H54 (cell line): ENCODE results near the gene EPS15.

Experiments used
- DNase-seq: peaks from one replicate; pipeline ENCODE4 v3.0.0; 2011; ENCODE audit warnings: low spot score, mixed read lengths; ENCODE audit not compliant: insufficient read length
- FAIRE-seq: peaks from 3 replicates; lab custom pipeline; 2011; peaks lifted over from hg19 to GRCh38; lab: Jason Lieb, UNC
- POLR2A ChIP-seq: IDR thresholded peaks from 2 replicates; pipeline ENCODE4 v1.6.1; 2011; ENCODE audit warnings: low read depth, mild to moderate bottlenecking, low read length

EPS15 gene

DNA sequence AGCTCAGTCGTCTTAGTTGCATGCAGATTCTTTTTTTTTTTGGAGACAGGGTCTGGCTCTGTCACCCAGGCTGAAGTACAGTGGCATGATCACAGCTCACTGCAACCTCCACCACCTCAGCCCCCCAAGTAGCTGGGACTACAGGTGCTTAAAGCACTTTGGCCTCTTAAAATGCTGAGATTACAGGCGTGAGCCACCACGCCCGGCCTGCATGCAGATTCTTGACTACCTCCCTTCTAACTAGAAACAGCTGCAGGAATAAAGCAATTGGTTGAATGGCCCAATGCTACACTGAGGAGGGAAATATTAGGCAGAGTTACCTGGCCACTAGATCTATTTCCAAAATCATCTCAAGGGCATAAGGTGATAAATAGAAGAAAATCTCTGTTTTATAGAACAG, 159.2 kb downstream of the EPS15 start:
- DNase-seq = no peak
- TF ChIP-seq POLR2A = no peak
- no peak for FAIRE-seq

DNA sequence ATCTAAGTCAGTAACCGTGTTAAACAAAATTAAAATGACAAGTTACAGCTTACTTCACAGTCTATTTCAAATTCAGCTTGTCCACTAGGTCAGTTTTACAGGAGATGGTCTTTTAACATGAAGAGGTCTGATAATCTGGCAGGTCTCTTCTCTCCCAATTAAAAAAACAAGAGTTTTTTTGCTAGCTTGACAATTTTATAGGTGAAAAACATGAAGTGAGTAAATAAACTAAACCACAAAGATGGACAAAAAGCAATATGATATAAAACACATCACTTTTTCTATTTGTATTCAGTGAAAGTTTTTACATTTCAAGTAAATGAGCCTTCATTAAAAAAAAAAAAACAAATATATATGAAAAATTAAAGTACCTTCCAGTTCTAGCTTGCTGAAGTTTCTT, 163.7 kb downstream of the EPS15 start:
- no peak for FAIRE-seq
- TF ChIP-seq POLR2A = no peak
- no peak for DNase-seq

DNA sequence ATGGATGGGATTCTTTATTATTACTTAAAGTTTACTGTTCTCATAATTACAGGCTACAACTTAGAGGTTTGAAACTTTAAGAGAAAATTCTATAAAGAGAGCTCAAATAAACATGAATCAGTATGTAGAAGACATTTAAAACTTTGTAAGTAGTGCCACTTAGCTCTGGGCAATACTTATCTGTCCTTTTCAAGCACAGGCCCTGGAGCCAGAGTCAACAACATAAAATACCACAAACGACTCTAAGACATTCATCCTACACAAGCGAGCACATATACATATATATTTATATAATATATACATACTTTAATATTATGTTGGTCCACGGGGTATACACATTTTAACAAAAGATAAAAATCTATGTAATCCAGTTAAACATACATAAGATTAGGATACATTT, 164.7 kb downstream of the EPS15 start:
- DNase-seq (no peak), FAIRE-seq (no peak)
- no peak for TF ChIP-seq POLR2A

GRCh38 chr1:51351907-51352306, 167.2 kb downstream of the EPS15 start:
- DNase-seq (no peak), FAIRE-seq (no peak)
- no peak for TF ChIP-seq POLR2A

GRCh38 chr1:51349862-51350261, 169.2 kb downstream of the EPS15 start:
- FAIRE-seq (no peak), DNase-seq (no peak)
- no peak for TF ChIP-seq POLR2A

DNA sequence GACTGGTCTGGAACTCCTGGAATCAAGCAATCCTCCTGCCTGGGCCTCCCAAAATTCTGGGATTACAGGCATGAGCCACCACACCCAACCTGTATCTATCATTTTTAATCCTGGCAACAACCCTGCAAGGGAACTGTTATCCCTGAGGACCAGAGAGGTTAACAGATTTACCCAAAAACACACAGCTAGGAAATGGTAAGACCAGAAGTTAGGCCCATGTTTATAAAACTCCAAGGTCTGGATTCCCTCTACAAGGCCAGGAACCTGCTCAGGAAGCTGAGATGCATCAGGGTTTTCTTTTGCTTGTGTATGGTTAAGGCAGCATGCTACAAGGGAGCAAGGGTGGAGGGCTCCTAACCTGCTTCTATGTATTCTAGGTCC, 170.9 kb downstream of the EPS15 start:
- DNase-seq (no peak), FAIRE-seq (no peak)
- no peak for TF ChIP-seq POLR2A

- FAIRE-seq = no peak
- no peak for TF ChIP-seq POLR2A
- DNase-seq = no peak
Measured at GRCh38 chr1:51347398-51348146, 171.5 kb downstream of the EPS15 start.

- no peak for TF ChIP-seq POLR2A
- no peak for FAIRE-seq
- no peak for DNase-seq
Measured at GRCh38 chr1:51346086-51346942, 172.8 kb downstream of the EPS15 start.

- DNase-seq (no peak), FAIRE-seq (no peak)
- TF ChIP-seq POLR2A = no peak
Measured at GRCh38 chr1:51345300-51345687, 173.8 kb downstream of the EPS15 start.

GRCh38 chr1:51344602-51345299, 174.3 kb downstream of the EPS15 start:
- no peak for DNase-seq
- no peak for FAIRE-seq
- TF ChIP-seq POLR2A = no peak

GRCh38 chr1:51344276-51344601, 174.8 kb downstream of the EPS15 start:
- no peak for DNase-seq
- no peak for TF ChIP-seq POLR2A
- no peak for FAIRE-seq

DNA sequence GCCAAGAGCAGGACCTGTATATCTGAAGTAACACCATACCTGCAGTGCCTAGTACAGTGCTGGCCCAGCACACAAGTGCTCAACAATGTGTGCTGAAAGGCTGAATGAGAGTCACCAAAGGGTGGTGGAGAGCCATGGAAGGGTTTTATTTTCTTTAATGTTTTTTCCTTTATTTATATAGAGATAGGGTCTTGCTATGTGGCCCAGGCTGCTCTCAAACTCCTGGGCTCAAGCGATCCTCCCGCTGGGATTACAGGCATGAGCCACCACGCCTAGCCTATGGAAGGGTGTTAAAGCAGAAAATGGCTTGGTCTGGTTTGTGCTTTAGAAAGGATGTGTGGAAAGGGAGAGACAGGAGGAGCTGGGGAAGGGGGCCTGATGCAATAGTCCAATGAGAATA, 175.4 kb downstream of the EPS15 start:
- no peak for TF ChIP-seq POLR2A
- DNase-seq (no peak), FAIRE-seq (no peak)

DNA sequence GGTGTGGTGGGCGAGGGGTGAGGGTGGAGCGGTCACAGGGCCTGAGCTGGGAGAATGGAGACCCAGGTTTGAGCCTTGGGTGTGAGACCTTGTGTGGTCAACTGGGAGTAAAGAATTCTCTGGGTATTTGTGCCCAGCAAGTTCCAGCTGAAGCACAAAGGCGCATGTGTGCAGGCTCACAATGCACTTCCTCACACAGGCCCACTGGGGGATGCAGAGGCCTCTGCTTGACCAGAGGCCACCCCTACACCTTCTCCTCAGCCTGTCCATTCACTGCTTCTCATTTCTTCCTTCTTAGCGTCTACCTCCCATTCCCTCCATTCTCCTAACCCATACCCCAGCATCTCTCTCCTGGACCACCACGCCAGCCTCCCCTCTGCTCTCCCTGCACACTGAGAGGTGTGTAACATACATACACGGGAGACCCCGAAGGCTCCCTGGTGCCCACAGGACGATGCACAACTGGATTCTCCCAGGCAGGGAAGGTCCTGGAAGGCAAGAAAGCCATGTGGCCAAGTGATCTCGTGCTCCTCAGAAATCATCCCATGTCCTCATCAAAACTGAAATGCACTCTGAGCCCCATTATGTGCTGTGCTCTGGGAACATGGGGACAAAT, 176.4 kb downstream of the EPS15 start:
- no peak for TF ChIP-seq POLR2A
- FAIRE-seq (no peak), DNase-seq (no peak)

DNA sequence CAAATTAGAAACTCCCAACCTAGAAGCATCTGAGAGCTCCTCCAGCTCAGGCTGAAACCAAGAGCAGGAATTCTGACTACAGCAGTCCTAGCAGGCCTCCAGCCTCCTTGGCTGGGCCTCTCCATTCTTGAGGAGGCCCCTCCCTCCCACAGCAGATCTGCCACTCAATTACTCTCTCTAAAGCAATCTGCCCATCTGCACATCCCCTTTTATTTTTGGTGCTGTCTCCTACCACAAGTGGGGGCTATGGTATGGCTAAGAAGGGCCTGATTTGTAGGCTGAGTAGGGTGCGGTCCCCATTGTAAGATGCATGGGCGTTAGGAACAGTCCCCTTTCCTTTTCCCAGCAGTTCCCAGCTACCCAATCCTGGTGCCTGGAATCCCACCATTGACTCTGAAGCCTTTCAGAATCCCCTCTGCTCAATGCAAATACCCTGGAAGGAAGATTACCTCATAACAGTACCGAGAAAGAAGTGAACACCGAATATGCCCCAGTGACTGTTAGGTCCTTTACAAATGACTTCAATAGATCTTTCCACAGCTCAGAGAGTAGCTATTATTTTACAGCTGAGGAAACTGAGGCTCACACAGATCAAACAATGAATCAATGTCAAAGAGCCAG, 177.1 kb downstream of the EPS15 start:
- no peak for DNase-seq
- no peak for TF ChIP-seq POLR2A
- no peak for FAIRE-seq
